Measurements from ENCODE around the gene CBLN1.
A peak's percentile ranks its signal among the peaks of the same experiment; 100 is the strongest.

DNA sequence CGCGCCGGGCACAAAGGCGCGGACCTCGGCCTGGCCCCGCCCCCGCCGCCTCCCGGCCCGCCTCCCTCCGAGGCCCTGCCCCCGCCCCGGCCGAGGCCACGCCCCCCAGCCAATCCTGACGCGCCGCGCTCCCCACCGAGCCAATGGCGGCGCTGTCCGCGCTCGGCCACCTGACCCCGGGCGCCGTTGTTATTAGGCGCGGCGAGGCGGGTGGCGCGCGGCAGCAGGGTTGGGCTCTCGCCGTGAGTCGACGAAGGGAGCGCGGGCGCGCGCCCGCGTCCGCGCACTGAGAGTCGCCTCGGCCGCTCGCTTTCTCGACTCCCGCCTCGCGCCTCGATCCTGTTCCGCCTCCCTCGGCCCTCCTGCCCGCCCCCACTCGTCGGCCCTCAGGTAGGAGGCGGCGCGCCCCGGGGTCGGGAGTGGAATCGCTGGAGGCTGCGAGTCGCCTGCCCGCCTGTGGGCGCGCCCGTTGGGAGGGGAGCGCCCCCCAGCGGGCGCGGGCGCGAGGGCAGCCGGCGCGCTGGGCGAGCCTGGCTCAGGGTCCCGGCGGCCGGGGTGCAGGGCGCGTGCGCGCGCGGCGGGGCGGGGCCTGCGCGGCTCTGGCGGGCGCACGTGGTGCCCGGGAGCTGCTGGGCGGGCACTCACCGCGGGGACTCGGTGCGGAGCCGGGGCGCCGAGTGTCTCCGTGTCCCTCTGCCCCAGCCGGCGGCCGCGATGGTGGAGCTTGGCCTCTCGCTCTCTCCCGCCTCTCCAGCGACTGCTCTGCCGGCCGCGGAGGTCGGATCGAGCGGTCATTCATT lies 405 bp upstream of the CBLN1 start:
- TF ChIP-seq POLR2A (IDR thresholded peaks at IDR 0.05) (no peak), CTCF (IDR thresholded peaks at IDR 0.05) (peak in 3 of 6 experiments; percentile 12 to 40 (median 39))

Measured in esophagus squamous epithelium (tissue), 4 donors.